GM18909 (cell line): ENCODE results near the gene PPIF.

Source experiments
- ATAC-seq: cut with Tn5 transposase; IDR thresholded peaks from one replicate; pipeline ENCODE4 v1.9.1; 2021; ENCODE audit warnings: mild to moderate bottlenecking; ENCODE audit not compliant: unreplicated experiment, poor library complexity

The PPIF gene

DNA sequence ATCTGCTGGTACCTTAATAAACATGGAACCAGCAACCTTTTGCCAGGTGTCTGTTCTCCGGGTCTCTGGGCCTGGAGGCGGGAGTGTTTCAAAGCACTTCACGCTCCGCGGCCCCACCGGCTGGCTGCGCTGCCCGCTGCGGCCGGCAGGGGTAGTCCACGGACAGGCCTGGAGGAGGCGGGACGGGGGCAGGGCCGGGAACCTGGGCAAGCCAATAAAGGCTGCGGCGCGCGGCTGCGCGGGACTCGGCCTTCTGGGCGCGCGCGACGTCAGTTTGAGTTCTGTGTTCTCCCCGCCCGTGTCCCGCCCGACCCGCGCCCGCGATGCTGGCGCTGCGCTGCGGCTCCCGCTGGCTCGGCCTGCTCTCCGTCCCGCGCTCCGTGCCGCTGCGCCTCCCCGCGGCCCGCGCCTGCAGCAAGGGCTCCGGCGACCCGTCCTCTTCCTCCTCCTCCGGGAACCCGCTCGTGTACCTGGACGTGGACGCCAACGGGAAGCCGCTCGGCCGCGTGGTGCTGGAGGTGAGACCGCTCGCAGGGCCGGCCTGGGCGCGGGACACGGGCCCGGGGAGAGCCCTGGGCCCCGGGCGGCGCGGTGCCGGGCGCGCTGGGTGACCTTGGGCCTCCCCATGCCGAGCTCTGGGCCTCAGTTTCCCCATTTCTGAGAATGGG is at the start of gene PPIF:
Gene PPIF (plus strand): TSS at position 244 of the 668 bp plus-strand sequence. CDS start 80 bp downstream, at position 324.
- peak; percentile 81 for ATAC-seq

DNA sequence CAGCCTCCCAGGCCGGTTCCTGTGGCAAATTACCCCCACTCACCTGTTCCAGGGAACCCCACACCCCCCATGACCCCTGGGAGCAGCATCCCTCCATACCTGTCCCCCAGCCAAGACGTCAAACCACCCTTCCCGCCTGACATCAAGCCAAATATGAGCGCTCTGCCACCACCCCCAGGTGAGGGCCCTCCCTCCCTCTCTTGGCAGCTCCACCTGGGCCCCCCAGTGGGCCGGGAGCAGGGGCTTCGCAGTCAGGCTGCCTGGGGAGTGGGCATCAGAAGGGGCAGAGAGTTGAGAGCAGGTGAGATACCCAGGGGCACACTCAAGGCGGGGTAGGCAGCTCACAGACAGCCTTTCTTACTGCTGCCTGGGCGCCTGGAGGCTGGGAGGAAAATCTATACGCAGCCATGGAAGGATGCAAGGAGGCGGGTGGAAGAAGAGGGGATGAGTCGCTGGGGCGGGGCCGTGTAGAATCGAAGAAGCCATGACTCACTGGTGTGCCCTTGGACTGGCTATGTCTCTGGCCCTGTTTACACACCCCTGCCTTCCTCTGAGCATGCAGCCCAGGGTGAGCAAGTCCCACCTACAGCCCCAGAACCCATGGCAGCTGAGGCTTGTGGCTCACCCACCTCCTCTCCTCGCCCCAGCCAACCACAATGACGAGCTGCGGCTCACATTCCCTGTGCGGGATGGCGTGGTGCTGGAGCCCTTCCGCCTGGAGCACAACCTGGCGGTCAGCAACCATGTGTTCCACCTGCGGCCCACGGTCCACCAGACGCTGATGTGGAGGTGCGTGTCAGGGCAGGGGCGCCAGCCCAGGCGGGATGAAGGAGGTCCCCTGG is 48.6 kb upstream of the PPIF start:
- ATAC-seq, result no peak

DNA sequence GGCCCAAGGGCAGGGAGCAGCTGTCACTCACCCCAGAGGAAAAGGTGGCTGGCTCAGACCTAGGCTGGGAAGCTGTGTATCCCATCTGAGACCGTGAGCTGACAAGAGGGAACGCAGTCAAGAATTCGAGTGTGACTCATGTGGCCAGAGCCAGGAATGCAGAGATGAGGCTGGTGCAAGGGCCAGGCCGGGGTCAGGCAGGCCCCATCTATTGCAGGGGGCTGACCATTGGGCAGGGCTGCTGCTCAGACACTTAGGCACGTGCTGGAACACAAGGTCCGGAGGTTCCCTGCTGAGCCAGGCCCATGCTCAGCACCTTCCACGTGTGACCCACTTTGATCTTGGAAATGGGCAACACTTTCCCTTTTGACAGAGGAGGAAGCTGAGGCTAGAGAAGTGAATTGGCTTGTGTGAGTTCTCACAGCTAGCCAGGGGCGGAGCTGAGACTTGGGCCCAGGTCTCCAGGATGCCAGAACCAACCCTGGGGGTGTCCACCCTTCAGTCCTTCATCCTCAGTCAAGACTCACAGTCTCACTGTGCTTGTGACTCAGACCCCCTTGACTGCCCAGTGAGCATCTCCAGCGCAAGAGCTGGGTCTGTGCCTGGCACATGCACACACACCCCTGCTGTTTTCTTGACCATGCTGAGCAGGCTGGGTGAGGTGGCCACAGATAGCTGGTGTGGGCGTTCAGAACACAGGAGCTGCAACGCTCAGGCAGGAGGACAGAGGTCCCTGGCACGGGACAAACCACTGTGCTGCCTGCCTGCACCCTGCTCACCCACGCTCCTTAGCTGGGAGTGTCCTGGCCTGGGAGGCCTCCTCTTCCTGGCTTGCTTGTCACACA is 47.6 kb upstream of the PPIF start:
- ATAC-seq, result no peak

GRCh38 chr10:79300711-79301110 is 46.6 kb upstream of the PPIF start:
- no peak for ATAC-seq

- ATAC-seq, result no peak
These were observed 45.3 kb upstream of the PPIF start for GRCh38 chr10:79301754-79302530.

DNA sequence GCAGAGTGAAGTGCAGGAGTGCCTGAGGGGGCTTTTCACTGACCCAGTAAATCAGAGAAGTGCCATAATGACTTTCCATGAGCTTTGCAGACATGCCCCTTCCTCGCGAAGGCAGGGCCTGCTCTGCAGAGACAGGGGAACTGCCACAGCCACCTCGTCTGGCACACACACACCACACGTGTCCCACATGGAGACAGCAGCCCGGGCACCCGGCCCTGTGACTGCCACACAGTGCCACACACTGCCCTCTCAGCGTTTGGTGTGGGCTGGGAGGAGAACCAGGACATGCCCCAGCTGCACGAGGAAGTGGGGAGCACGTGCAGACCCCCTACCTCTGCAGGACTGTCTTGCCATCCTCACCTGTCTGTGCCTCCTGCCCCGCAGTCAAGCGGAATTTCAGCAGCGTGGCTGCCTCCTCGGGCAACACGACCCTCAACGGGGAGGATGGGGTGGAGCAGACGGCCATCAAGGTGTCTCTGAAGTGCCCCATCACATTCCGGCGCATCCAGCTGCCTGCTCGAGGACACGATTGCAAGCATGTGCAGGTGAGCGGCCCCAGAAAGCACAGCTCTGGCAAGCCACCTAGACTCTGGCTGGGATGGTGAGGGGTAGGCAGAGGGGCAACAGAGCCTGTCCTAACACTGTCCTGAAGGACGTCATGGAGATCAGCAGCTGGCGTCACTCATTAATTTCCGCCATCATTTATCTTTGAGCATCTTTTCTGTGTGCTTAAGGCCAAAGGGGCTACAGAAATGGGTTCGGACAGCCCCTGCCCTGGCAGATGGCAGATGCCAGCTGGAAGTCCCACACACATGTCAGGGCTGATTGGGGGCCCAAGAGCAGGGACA is 43.4 kb upstream of the PPIF start:
- ATAC-seq, result no peak

DNA sequence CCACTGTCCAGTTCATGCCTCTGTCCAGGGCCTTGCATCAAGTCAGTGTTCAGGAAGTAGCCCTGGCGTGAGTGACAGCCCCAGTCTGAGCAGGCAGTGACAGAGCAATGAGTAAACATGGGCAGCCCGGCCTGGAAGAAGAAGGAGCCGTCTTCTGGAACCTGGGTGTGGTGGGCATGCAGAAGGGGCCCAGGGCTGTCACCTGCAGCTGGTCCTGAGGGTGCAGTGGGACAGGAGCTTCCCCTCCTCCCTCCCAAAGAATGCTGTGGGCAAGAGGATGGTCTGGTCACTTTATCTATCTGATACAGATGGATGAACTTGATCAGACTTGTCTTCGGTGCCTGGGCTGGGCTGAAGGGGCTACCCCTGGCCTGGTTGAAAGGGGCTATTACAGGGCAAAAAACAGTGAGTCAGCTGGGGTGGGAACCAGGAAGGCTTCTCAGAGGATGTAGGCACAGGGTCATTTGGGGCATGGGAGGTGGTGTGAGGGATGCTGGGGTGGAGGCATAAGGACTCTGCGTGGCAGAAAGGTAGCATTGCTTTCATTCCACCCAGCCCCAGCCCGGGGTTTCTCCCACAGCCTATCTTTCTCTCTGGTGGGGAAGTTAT is 42.7 kb upstream of the PPIF start:
- no peak for ATAC-seq

GRCh38 chr10:79305515-79305914 is 41.8 kb upstream of the PPIF start:
- ATAC-seq, result no peak

DNA sequence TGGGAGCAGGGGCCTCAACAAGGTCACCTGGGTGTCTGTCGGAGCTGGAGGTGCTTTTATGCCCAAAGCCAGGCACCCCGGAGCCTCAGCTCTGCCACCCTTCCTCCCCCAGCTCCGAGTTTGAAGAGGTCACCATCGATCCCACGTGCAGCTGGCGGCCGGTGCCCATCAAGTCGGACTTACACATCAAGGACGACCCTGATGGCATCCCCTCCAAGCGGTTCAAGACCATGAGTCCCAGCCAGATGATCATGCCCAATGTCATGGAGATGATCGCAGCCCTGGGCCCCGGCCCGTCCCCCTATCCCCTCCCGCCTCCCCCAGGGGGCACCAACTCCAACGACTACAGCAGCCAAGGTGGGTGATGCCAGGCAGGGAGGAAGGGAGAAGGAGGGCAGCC is 41.3 kb upstream of the PPIF start:
- ATAC-seq, result no peak

GRCh38 chr10:79306644-79307220 is 40.5 kb upstream of the PPIF start:
- no peak for ATAC-seq

DNA sequence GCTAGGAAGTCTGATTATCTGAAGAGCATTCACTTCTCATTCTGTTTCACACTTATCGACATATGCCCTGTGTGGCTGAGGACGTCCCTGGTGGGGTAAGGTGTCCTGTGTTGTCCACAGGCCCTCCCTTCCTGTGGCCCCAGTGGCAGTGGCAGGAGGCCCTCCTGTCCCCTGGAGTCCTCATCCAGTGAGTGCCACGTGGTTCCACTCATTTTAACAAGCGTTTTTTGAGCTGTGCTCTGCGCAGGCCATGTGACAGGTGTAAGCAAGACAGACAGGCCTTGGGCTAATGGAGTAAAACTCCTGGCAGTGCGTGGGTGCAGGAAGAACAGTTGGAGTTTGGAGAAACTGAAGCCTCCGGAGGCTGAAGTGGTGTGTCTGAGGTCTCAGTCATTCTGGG is 39.3 kb upstream of the PPIF start:
- no peak for ATAC-seq

GRCh38 chr10:79308969-79309665 is 38.2 kb upstream of the PPIF start:
- no peak for ATAC-seq

- ATAC-seq, result no peak
These were observed 36.9 kb upstream of the PPIF start for GRCh38 chr10:79310200-79310865.

- ATAC-seq, result no peak
These were observed 36.2 kb upstream of the PPIF start for GRCh38 chr10:79310911-79311573.

DNA sequence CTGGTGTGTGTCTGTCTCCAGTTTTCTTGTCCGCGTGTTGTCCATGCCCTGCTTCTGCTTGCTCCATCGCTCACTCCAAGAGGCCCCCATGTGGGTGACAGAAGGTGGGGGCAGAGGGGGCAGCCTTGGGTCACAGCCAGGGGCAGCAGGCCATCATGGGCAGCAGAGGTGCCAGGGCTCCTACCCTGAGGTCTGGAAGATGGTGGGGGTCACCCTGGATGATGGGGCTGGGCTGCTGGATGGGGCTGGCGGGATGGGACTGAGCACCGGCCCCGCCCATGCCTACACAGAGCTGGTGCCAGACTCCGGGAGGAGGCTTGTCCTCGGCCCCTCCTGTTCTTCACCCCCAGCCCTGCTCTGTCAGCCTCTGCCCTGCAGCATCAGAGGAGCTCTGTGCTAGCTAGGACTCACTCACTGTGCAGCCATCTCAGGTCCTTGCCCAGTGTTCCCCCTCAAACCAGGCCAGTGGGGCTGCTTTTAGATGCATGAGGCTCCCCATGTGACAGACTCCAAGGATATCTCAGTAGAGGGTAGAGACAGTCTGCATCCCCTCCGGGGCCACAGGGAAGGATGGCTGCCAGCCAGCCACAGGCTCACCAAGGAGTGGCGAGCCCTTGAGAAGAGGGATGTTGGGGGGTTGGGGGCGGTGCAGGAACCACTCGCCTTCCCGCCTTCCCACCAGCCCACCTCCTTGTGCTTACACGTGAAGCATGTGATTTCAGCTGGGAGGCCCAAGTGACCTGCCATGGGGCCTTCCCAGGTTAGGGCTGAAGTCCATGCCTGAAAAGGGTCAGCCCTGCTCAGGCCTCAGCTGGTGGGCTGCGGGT is 35.5 kb upstream of the PPIF start:
- no peak for ATAC-seq

DNA sequence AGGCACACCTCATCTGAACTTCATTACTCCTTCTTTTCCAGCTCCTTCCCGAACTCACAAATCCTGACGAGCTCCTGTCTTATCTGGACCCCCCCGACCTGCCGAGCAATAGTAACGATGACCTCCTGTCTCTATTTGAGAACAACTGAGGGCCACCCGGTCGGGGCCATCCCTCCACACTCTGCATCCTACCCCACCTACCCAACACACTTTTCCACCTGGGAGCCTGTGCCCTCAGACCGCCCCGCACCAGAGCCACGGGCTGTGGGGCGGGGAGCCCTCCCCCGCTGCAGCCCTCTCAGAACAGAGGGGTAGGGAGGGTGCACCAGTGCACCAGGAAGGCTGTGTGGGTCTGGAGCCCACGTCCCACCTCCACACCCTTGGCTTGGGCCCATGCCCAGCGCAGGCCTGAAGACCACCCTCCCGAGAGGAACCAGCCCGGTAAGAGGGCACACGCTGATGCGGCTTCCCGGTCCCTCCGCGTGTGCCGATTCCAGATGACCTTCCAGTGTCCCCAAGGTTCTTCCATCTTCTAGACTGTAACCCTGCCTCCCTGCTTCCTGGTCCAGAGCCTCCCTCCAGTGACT is 34.6 kb upstream of the PPIF start:
- ATAC-seq, result no peak
